Lower lobe of right lung (tissue), 2 donors: ENCODE data around the gene TMEM184B. TPM values are rescaled to one million over a fixed set of nuclear protein-coding genes. Genes with fewer than 3 reads are reported as not detected.
A peak's percentile ranks its signal among the peaks of the same experiment; 100 is the strongest.

Experiments
- ATAC-seq, 2 donors: fragments of 200-7000 bp; cut with Tn5 transposase; one replicate each; pipeline ENCODE4 v1.9.1; 2020 to 2022; ENCODE audit warnings: mild to moderate bottlenecking in 2 of 2, moderate library complexity in 2 of 2
- DNase-seq: peaks from one replicate; pipeline ENCODE4 v3.0.0-alpha.2; 2020
- H3K27ac ChIP-seq: fragments of 200-600 bp; one replicate; pipeline ENCODE4 v1.8.0; 2022
- H3K27me3 ChIP-seq: fragments of 200-600 bp; one replicate; pipeline ENCODE4 v1.8.0; 2022; ENCODE audit warnings: low read depth
- H3K36me3 ChIP-seq: fragments of 200-600 bp; one replicate; pipeline ENCODE4 v1.8.0; 2022; ENCODE audit warnings: mild to moderate bottlenecking
- H3K4me1 ChIP-seq: fragments of 200-600 bp; one replicate; pipeline ENCODE4 v1.8.0; 2022
- H3K4me3 ChIP-seq: fragments of 200-600 bp; one replicate; pipeline ENCODE4 v1.8.0; 2022; ENCODE audit warnings: mild to moderate bottlenecking
- H3K9me3 ChIP-seq: fragments of 200-600 bp; one replicate; pipeline ENCODE4 v1.8.0; 2022
- intact Hi-C: fragments of 100-400 bp; cut with DNase I; formaldehyde crosslinking; loops from one replicate; pipeline ENCODE4 v1.11.0; 2022
- total RNA-seq: library from RNA; stranded (reverse); fragmentation: NEBNext Ultra II Directional; extraction: Animal tissue kit (Norgen Biotek cat#: 25700); gene quantifications from one replicate; pipeline ENCODE4 v1.2.1, GENCODE V29; 2021
- TF ChIP-seq, protein P1 (sequence below): fragments of 200-600 bp; IDR thresholded peaks from one replicate; pipeline ENCODE4 v1.8.0; 2022; ENCODE audit warnings: antibody characterized with exemption, mild to moderate bottlenecking
- donor health status: DM: no; HTN: yes; CAD: no; lungs with severe emphysema.

The TMEM184B gene
- total RNA-seq, 1 donor from 2014 or later = 77.7 TPM

DNA sequence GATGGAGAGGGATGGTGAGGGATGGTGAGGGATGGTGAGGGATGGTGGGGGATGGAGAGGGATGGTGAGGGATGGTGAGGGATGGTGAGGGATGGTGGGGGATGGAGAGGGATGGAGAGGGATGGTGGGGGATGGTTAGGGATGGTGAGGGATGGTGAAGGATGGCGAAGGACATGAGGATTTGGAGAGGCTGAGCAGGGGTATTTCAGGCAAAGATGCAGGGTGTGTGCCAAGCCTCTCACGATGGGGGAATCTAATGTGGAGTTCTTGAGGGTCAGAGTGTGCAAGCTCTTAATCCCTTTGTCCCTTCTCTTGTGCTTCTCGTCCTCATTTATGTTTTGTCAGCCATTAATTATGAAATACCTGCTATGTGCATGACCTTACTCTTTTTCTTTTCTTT lies 83.7 kb downstream of the TMEM184B start:
- intact Hi-C loops = no loop called here
- Histone ChIP-seq H3K4me1 (peaks cover 34% of the 10 kb centered on the region), H3K4me3 (no peak overlapping the region), H3K9me3 (no peaks in the 10 kb centered on the region), H3K36me3 (no peaks in the 10 kb centered on the region), H3K27me3 (no peaks in the 10 kb centered on the region), H3K27ac (no peak overlapping the region)
- ATAC-seq = no peak
- no peak for DNase-seq
- TF ChIP-seq, protein P1, sequence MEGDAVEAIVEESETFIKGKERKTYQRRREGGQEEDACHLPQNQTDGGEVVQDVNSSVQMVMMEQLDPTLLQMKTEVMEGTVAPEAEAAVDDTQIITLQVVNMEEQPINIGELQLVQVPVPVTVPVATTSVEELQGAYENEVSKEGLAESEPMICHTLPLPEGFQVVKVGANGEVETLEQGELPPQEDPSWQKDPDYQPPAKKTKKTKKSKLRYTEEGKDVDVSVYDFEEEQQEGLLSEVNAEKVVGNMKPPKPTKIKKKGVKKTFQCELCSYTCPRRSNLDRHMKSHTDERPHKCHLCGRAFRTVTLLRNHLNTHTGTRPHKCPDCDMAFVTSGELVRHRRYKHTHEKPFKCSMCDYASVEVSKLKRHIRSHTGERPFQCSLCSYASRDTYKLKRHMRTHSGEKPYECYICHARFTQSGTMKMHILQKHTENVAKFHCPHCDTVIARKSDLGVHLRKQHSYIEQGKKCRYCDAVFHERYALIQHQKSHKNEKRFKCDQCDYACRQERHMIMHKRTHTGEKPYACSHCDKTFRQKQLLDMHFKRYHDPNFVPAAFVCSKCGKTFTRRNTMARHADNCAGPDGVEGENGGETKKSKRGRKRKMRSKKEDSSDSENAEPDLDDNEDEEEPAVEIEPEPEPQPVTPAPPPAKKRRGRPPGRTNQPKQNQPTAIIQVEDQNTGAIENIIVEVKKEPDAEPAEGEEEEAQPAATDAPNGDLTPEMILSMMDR = no peak

DNA sequence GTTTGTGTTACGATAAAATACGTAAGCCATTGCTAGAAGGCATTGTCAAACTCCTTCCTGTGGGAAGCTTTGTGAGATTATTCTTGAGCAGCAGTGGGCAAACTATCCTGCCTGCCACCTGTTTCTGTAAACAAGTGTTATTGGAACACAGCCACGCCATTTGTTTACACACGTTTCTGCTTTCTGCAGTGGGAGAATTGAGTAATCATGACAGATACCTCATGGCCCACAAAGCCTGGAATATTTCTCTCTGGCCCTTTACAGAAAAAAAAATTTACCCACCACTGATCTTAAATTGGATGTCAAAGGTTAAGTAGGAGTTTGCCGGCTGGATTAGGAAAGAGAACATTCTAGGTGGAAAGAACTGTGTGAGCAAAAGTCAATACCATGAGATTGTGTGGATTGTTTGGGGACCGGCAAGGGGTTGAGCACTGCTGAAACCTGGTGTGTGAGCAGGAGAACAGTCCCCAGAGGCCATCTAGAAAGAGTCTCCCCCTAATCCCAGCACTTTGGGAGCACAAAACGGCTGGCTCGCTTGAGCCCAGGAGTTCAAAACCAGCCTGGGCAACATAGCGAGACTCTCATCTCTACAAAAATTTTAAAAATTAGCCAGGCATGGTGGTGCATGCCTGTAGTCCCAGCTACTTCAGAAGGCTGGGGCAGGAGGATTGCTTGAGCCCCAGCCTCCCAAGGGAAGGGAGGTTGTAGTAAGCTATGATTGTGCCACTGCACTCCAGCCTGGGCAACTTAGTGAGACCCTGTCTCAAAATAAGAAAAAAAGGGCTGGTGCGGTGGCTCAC lies 85.2 kb downstream of the TMEM184B start:
- intact Hi-C loops = no loop called here
- Histone ChIP-seq H3K4me1 (peaks cover 24% of the 10 kb centered on the region), H3K9me3 (no peaks in the 10 kb centered on the region), H3K36me3 (no peaks in the 10 kb centered on the region), H3K27me3 (no peaks in the 10 kb centered on the region), H3K27ac (peak overlapping the region; percentile 53), H3K4me3 (no peak overlapping the region)
- DNase-seq (no peak), ATAC-seq (peak; percentile 51 to 77)
- TF ChIP-seq, protein P1 = no peak

DNA sequence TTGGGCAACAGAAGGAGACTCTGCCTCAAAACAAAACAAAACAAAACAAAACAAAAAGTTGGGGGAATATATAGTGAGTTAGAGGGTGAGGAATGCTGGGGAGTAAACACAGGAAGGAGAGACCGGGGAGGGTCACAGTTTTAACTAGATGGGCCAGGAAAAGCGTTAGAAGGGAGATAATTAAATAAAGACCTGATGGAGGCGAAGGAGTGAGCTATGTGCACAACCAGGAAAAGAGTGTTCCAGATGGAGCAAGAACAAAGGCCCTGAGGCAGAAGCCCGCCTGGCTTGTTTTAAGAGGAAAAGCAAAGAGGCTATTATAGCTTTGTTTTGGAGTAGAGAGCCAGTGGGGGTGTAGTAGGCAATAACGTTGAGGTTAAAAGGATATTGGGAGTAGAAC lies 86.4 kb downstream of the TMEM184B start:
- H3K9me3 ChIP-seq = no peaks in the 10 kb centered on the region
- intact Hi-C loops = no loop called here
- H3K27ac ChIP-seq = peak overlapping the region; percentile 53
- no peaks in the 10 kb centered on the region for H3K27me3 ChIP-seq
- H3K4me1 ChIP-seq = peaks cover 27% of the 10 kb centered on the region
- ATAC-seq (no peak), DNase-seq (no peak)
- TF ChIP-seq, protein P1 = no peak
- H3K36me3 ChIP-seq = no peaks in the 10 kb centered on the region
- H3K4me3 ChIP-seq = no peak overlapping the region

DNA sequence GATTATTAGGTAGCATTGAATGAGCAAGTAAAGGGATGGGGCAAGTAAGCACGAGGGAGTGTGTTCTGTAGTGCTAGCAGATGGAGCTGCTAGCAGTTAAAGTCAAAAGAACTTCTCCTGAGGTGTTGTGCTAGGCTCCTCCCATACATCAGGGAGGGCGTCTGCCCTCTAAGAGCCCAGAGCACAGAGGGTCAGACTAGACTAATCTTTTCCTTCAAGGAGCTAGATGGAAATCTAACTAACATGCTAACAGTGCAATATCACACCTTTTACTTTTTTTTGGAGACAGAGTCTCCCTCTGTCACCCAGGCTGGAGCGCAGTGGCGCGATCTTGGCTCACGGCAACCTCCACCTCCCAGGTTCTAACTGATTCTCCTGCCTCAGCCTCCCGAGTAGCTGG lies 88.0 kb downstream of the TMEM184B start:
- H3K36me3 ChIP-seq = no peaks in the 10 kb centered on the region
- H3K4me3 ChIP-seq = no peak overlapping the region
- DNase-seq (no peak), ATAC-seq (no peak)
- intact Hi-C loops = no loop called here
- TF ChIP-seq, protein P1 = no peak
- H3K27me3 ChIP-seq = no peaks in the 10 kb centered on the region
- H3K4me1 ChIP-seq = peaks cover 40% of the 10 kb centered on the region
- H3K27ac ChIP-seq = no peak overlapping the region
- H3K9me3 ChIP-seq = no peaks in the 10 kb centered on the region

DNA sequence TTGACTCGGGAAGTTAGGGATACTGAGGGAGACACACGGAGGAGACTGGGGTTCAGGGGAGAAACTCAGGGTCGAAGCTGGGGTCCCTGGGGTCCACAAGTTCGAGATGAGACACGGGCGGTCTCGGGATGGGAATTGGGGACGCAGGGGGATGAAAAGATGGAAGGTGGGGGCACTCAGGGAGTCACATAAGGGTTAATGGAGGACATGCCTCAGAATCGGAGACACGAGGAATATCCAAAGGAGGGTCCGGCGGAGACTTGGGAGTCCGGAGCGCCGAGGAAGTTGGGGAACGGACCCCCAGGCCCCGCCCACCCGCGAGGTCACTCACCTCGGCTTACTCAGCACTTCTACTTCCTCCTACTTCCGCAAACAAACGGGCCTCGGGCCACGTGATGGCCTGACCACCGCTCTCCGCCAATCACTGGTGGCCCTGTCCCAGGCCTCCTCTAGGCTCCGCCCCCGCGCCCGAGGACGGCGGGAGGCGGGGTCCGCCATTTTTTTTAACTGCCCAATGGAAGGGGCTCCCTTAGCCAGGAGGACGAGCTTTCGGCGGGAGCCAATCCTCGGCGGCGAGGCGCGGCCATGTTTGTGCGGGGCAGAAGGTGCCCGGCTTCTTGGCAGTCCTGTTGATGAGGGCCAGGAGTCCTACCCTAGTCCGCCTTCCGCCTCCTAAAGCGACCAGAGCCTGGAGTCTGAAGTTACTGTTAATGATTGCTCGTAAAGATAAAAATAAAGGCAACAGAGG lies 91.2 kb downstream of the TMEM184B start, which contains the start of gene PLA2G6:
Gene PLA2G6, minus strand, starts transcription at position 378 of the 748 bp plus-strand sequence. CDS start 12,404 bp downstream, outside the sequence.
- Histone ChIP-seq H3K27me3 (no peaks in the 10 kb centered on the region), H3K9me3 (no peaks in the 10 kb centered on the region), H3K4me1 (peaks cover 47% of the 10 kb centered on the region), H3K27ac (peak within 1 kb of the TSS; percentile 88), H3K4me3 (peak within 1 kb of the TSS; percentile 71), H3K36me3 (no peaks in the 10 kb centered on the region)
- ATAC-seq (peak; percentile 96 to 98), DNase-seq (peak; percentile 99)
- intact Hi-C loops = no loop called here
- TF ChIP-seq, protein P1 = no peak
